BE2C (cell line): Measurements from ENCODE around the gene PITPNC1.
"Not testable (repeated sequence)": the region's sequence is repeated elsewhere in the genome, so short reads cannot be mapped to it uniquely, and the experiment has no call there.

Experiments
- DNase-seq: peaks from one replicate; pipeline ENCODE4 v3.0.0-alpha.2; 2020
- H3K27me3 ChIP-seq: fragments of 250-450 bp; sonication (Bioruptor Pico); 2 replicates; pipeline ENCODE4 v1.5.1; 2020; ENCODE audit warnings: mild to moderate bottlenecking
- H3K36me3 ChIP-seq: fragments of 250-450 bp; sonication (Bioruptor Pico); 2 replicates; pipeline ENCODE4 v1.5.1; 2020; ENCODE audit warnings: mild to moderate bottlenecking
- H3K4me1 ChIP-seq: fragments of 250-450 bp; sonication (Bioruptor Pico); 2 replicates; pipeline ENCODE4 v1.5.1; 2020
- H3K4me3 ChIP-seq: 2 replicates; pipeline ENCODE4 v1.5.1; 2011; ENCODE audit warnings: low read depth, low read length
- H3K9me3 ChIP-seq: fragments of 250-450 bp; sonication (Bioruptor Pico); 2 replicates; pipeline ENCODE4 v1.5.1; 2020
- TF ChIP-seq, protein P1 (sequence below): IDR thresholded peaks from 2 replicates; pipeline ENCODE4 v1.5.1; 2012; ENCODE audit warnings: mild to moderate bottlenecking, low read depth, low read length

PITPNC1 gene

GRCh38 chr17:67725807-67726206, 348.7 kb downstream of the PITPNC1 start:
- Histone ChIP-seq H3K9me3 (no peaks in the 10 kb centered on the region), H3K4me1 (no peaks in the 10 kb centered on the region), H3K4me3 (no peak overlapping the region), H3K27me3 (no peaks in the 10 kb centered on the region), H3K36me3 (peaks cover 92% of the 10 kb centered on the region)
- DNase-seq = no peak
- TF ChIP-seq, protein P1, sequence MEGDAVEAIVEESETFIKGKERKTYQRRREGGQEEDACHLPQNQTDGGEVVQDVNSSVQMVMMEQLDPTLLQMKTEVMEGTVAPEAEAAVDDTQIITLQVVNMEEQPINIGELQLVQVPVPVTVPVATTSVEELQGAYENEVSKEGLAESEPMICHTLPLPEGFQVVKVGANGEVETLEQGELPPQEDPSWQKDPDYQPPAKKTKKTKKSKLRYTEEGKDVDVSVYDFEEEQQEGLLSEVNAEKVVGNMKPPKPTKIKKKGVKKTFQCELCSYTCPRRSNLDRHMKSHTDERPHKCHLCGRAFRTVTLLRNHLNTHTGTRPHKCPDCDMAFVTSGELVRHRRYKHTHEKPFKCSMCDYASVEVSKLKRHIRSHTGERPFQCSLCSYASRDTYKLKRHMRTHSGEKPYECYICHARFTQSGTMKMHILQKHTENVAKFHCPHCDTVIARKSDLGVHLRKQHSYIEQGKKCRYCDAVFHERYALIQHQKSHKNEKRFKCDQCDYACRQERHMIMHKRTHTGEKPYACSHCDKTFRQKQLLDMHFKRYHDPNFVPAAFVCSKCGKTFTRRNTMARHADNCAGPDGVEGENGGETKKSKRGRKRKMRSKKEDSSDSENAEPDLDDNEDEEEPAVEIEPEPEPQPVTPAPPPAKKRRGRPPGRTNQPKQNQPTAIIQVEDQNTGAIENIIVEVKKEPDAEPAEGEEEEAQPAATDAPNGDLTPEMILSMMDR = no peak

DNA sequence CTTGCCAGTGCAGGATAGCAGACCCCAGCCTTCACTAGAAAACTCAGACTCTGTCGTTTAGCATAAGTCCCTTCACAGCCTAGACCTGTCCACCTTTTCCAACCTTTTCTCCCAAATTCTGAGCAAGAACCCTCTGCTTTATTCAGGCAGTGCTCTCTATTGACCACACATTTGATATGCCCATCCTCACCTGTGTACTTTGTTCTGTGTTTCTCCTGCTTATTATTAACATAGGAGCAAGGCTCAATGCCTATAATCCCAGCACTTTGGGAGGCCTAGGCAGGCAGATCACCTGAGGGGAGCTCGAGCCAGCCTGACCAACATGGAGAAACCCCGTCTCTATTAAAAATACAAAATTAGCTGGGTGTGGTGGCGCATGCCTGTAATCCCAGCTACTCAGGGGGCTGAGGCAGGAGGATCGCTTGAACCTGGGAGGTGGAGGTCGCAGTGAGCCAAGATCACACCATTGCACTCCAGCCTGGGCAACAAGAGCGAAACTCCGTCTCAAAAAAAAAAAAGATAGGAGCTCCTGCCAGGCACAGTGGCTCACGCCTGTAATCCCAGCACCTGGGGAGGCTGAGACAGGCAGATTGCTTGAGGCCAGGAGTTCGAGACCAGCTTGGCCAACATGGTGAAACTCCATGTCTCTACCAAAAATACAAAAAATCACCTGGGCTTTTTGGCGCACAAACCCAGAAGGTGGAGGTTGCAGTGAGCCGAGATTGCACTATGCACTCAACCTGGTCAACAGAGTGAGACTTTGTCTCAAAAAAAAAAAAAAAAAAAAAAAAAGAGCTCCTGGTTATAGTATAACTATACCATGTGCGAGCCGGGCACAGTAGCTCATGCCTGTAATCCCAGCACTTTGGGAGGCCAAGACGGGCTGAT, 350.3 kb downstream of the PITPNC1 start:
- not testable (repeated sequence) for H3K9me3 ChIP-seq, H3K27me3 ChIP-seq, DNase-seq, H3K4me1 ChIP-seq, H3K4me3 ChIP-seq
- H3K36me3 ChIP-seq = peaks cover 86% of the 10 kb centered on the region

- Histone ChIP-seq H3K36me3 (peaks cover 85% of the 10 kb centered on the region), H3K4me3 (no peak overlapping the region), H3K4me1 (no peaks in the 10 kb centered on the region), H3K27me3 (no peaks in the 10 kb centered on the region), H3K9me3 (no peaks in the 10 kb centered on the region)
- DNase-seq = no peak
- TF ChIP-seq, protein P1 = no peak
Observed at GRCh38 chr17:67729903-67730302, 352.8 kb downstream of the PITPNC1 start.

GRCh38 chr17:67730731-67731130, 353.6 kb downstream of the PITPNC1 start:
- H3K9me3 ChIP-seq = no peaks in the 10 kb centered on the region
- DNase-seq = no peak
- no peaks in the 10 kb centered on the region for H3K27me3 ChIP-seq
- no peaks in the 10 kb centered on the region for H3K4me1 ChIP-seq
- no peak overlapping the region for H3K4me3 ChIP-seq
- TF ChIP-seq, protein P1 = no peak
- peaks cover 81% of the 10 kb centered on the region for H3K36me3 ChIP-seq

DNA sequence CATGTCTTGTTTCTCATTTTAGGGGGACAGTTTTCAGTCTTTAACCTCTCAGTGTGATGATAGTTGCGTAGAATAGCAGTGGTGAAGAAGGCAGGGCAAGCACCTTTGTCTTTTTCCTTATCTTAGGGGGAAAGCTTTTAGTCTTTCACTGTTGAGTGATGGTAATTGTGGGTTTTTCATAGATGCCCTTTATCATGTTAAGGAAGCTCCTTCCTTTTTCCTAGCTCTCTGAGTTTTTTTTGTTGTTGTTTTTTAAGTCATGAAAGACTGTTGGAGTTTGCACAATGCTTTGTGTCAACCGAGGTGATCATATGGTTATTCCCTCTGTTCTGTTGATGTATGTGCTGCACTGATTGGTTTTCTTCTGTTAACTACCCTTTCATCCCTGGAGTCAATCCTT, 356.4 kb downstream of the PITPNC1 start:
- no peaks in the 10 kb centered on the region for H3K4me1 ChIP-seq
- H3K9me3 ChIP-seq = no peaks in the 10 kb centered on the region
- H3K36me3 ChIP-seq = peaks cover 85% of the 10 kb centered on the region
- TF ChIP-seq, protein P1 = no peak
- no peak for DNase-seq
- H3K4me3 ChIP-seq = no peak overlapping the region
- H3K27me3 ChIP-seq = no peaks in the 10 kb centered on the region

DNA sequence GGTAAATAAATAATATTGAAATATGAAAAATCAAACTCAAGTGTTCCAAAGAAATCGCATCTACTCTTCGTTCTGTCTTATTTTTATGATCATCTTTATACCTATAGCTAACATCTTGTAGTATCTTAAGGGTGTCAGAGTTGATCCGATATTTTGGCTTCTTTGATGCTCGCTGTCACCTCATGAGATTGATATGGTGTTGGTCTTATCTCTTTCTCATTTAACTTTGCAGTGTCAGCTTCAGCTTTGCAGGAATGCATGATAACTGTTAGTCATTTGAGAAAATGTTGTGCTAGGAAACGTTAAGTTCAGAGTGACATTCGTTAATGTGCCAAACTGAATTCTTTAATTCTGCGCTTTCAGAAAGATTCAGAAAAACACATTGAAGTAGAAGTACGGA, 360.1 kb downstream of the PITPNC1 start:
- no peak for DNase-seq
- H3K4me1 ChIP-seq = no peaks in the 10 kb centered on the region
- peaks cover 90% of the 10 kb centered on the region for H3K36me3 ChIP-seq
- no peaks in the 10 kb centered on the region for H3K9me3 ChIP-seq
- no peak overlapping the region for H3K4me3 ChIP-seq
- H3K27me3 ChIP-seq = no peaks in the 10 kb centered on the region
- TF ChIP-seq, protein P1 = no peak
